ENCODE results near the gene IQCC.
"Not testable (repeated sequence)": the region's sequence is repeated elsewhere in the genome, so short reads cannot be mapped to it uniquely, and the experiment has no call there.

Gene IQCC

GRCh38 chr1:32205401-32206370 is at the start of gene IQCC:
TSS of gene IQCC (plus strand) at chr1:32205671. CDS start at chr1:32205682, 11 bp downstream.
- Histone ChIP-seq H3K4me1 (ENCODE audit: control insufficient read depth in 1 of 2, insufficient read depth in 2 of 2, low read length in 2 of 2) (peaks cover 7 to 32% of the 10 kb centered on the region in 2 donors), H3K27ac (ENCODE audit: low read length) (no peak within 1 kb of the TSS), H3K27me3 (ENCODE audit: low read depth, low read length) (no peaks in the 10 kb centered on the region), H3K36me3 (ENCODE audit: control insufficient read depth in 1 of 2, insufficient read depth in 2 of 2, low read length in 2 of 2) (no peaks in the 10 kb centered on the region), H3K4me3 (ENCODE audit: low read depth in 1 of 2, low read length in 2 of 2) (peak within 1 kb of the TSS; percentile 74 to 79), H3K9me3 (ENCODE audit: control insufficient read depth in 1 of 2, low read length in 2 of 2) (no peaks in the 10 kb centered on the region)

DNA sequence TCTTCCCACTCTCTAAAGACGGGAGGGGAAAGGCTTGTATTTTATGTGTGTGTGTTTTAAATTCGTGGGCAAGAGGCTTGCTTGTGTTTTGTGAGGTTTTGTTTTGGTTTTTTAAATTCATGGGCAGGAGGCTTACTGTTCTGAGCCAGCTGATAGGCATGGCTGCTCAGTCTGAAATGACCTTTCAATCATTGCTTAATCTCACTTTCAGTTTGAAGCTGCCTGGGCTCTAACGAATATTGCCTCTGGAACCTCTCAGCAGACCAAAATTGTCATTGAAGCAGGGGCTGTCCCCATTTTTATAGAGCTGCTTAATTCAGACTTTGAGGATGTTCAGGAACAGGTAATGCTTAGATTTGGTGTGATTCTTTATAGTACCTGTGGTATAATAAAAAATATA is 46.3 kb upstream of the IQCC start:
- Histone ChIP-seq H3K4me3 (ENCODE audit: low read depth in 1 of 2, low read length in 2 of 2) (no peak overlapping the region), H3K27me3 (ENCODE audit: low read depth, low read length) (no peaks in the 10 kb centered on the region), H3K27ac (ENCODE audit: low read length) (no peak overlapping the region), H3K9me3 (ENCODE audit: control insufficient read depth in 1 of 2, low read length in 2 of 2) (no peaks in the 10 kb centered on the region), H3K36me3 (ENCODE audit: control insufficient read depth in 1 of 2, insufficient read depth in 2 of 2, low read length in 2 of 2) (peaks cover 72 to 81% of the 10 kb centered on the region in 2 donors), H3K4me1 (ENCODE audit: control insufficient read depth in 1 of 2, insufficient read depth in 2 of 2, low read length in 2 of 2) (no peaks in the 10 kb centered on the region)

GRCh38 chr1:32163405-32163804 is 42.1 kb upstream of the IQCC start:
- Histone ChIP-seq H3K4me1 (ENCODE audit: control insufficient read depth in 1 of 2, insufficient read depth in 2 of 2, low read length in 2 of 2) (no peaks in the 10 kb centered on the region), H3K9me3 (ENCODE audit: control insufficient read depth in 1 of 2, low read length in 2 of 2) (no peaks in the 10 kb centered on the region), H3K27me3 (ENCODE audit: low read depth, low read length) (no peaks in the 10 kb centered on the region), H3K36me3 (ENCODE audit: control insufficient read depth in 1 of 2, insufficient read depth in 2 of 2, low read length in 2 of 2) (peaks cover 64 to 79% of the 10 kb centered on the region in 2 donors), H3K4me3 (ENCODE audit: low read depth in 1 of 2, low read length in 2 of 2) (no peak overlapping the region), H3K27ac (ENCODE audit: low read length) (no peak overlapping the region)

DNA sequence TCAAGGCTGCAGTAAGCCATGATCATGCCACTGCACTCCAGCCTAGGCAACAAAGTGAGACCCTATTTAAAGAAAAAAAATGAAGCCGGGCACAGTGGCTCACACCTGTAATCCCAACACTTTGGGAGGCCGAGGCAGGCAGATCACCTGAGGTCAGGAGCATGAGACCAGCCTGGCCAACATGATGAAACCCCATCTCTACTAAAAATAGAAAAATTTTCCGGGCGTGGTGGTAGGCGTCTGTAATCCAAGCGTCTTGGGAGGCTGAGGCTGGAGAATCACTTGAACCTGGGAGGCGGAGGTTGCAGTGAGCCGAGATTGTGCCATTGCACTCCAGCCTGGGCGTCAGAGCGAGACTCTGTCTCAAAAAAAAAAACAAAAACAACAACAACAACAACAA is 39.8 kb upstream of the IQCC start:
- H3K27ac ChIP-seq (ENCODE audit: low read length); H3K4me1 ChIP-seq (ENCODE audit: control insufficient read depth in 1 of 2, insufficient read depth in 2 of 2, low read length in 2 of 2); H3K9me3 ChIP-seq (ENCODE audit: control insufficient read depth in 1 of 2, low read length in 2 of 2); H3K27me3 ChIP-seq (ENCODE audit: low read depth, low read length); H3K4me3 ChIP-seq (ENCODE audit: low read depth in 1 of 2, low read length in 2 of 2): not testable (repeated sequence)
- peaks cover 59 to 74% of the 10 kb centered on the region in 2 donors for H3K36me3 ChIP-seq (ENCODE audit: control insufficient read depth in 1 of 2, insufficient read depth in 2 of 2, low read length in 2 of 2)

DNA sequence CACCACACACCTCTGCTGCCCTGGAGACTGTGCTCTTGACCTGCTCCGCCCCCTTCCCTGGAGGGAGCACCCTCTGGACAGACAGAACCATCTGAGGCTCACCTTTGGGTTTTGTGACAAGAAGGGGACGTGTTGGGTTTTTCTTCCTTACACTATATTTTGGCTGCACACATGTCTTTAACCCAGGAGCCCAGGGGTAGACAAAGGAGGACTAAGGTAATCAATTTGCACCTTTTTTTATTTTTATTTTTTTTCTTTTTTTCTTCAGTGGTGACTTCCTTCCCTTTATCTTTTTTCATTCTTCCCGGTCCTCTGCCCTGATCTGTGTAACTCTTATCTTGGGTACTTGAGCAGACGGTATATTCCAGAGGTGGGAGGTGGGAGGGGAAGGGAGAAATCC is 34.5 kb upstream of the IQCC start:
- peaks cover 58 to 70% of the 10 kb centered on the region in 2 donors for H3K36me3 ChIP-seq (ENCODE audit: control insufficient read depth in 1 of 2, insufficient read depth in 2 of 2, low read length in 2 of 2)

GRCh38 chr1:32172621-32173245 is 32.7 kb upstream of the IQCC start:
- Histone ChIP-seq H3K9me3 (ENCODE audit: control insufficient read depth in 1 of 2, low read length in 2 of 2) (no peaks in the 10 kb centered on the region), H3K27ac (ENCODE audit: low read length) (no peak overlapping the region), H3K4me3 (ENCODE audit: low read depth in 1 of 2, low read length in 2 of 2) (no peak overlapping the region), H3K27me3 (ENCODE audit: low read depth, low read length) (no peaks in the 10 kb centered on the region), H3K36me3 (ENCODE audit: control insufficient read depth in 1 of 2, insufficient read depth in 2 of 2, low read length in 2 of 2) (peaks cover 50 to 58% of the 10 kb centered on the region in 2 donors), H3K4me1 (ENCODE audit: control insufficient read depth in 1 of 2, insufficient read depth in 2 of 2, low read length in 2 of 2) (no peaks in the 10 kb centered on the region)

More for the DNA sequence above, 34.5 kb upstream of the IQCC start:
- H3K4me3 ChIP-seq (ENCODE audit: low read depth in 1 of 2, low read length in 2 of 2): no peak overlapping the region
- H3K4me1 ChIP-seq (ENCODE audit: control insufficient read depth in 1 of 2, insufficient read depth in 2 of 2, low read length in 2 of 2): no peaks in the 10 kb centered on the region
- no peak overlapping the region for H3K27ac ChIP-seq (ENCODE audit: low read length)
- no peaks in the 10 kb centered on the region for H3K9me3 ChIP-seq (ENCODE audit: control insufficient read depth in 1 of 2, low read length in 2 of 2)
- no peaks in the 10 kb centered on the region for H3K27me3 ChIP-seq (ENCODE audit: low read depth, low read length)

- Histone ChIP-seq H3K36me3 (ENCODE audit: control insufficient read depth in 1 of 2, insufficient read depth in 2 of 2, low read length in 2 of 2) (peaks cover 8 to 19% of the 10 kb centered on the region in 2 donors), H3K4me3 (ENCODE audit: low read depth in 1 of 2, low read length in 2 of 2) (peak overlapping the region; percentile 63 to 79), H3K27me3 (ENCODE audit: low read depth, low read length) (no peaks in the 10 kb centered on the region), H3K9me3 (ENCODE audit: control insufficient read depth in 1 of 2, low read length in 2 of 2) (no peaks in the 10 kb centered on the region), H3K4me1 (ENCODE audit: control insufficient read depth in 1 of 2, insufficient read depth in 2 of 2, low read length in 2 of 2) (peaks cover 16 to 22% of the 10 kb centered on the region in 2 donors), H3K27ac (ENCODE audit: low read length) (peak overlapping the region; percentile 93)
Measured at GRCh38 chr1:32178380-32179192, 26.9 kb upstream of the IQCC start.

- peaks cover 10 to 17% of the 10 kb centered on the region in 2 donors for H3K36me3 ChIP-seq (ENCODE audit: control insufficient read depth in 1 of 2, insufficient read depth in 2 of 2, low read length in 2 of 2)
- H3K27ac ChIP-seq (ENCODE audit: low read length): peak overlapping the region; percentile 93
- no peaks in the 10 kb centered on the region for H3K27me3 ChIP-seq (ENCODE audit: low read depth, low read length)
- H3K4me1 ChIP-seq (ENCODE audit: control insufficient read depth in 1 of 2, insufficient read depth in 2 of 2, low read length in 2 of 2): peaks cover 19 to 26% of the 10 kb centered on the region in 2 donors
- peak overlapping the region; percentile 63 to 79 for H3K4me3 ChIP-seq (ENCODE audit: low read depth in 1 of 2, low read length in 2 of 2)
- no peaks in the 10 kb centered on the region for H3K9me3 ChIP-seq (ENCODE audit: control insufficient read depth in 1 of 2, low read length in 2 of 2)
Measured at GRCh38 chr1:32179193-32179442, 26.4 kb upstream of the IQCC start.

DNA sequence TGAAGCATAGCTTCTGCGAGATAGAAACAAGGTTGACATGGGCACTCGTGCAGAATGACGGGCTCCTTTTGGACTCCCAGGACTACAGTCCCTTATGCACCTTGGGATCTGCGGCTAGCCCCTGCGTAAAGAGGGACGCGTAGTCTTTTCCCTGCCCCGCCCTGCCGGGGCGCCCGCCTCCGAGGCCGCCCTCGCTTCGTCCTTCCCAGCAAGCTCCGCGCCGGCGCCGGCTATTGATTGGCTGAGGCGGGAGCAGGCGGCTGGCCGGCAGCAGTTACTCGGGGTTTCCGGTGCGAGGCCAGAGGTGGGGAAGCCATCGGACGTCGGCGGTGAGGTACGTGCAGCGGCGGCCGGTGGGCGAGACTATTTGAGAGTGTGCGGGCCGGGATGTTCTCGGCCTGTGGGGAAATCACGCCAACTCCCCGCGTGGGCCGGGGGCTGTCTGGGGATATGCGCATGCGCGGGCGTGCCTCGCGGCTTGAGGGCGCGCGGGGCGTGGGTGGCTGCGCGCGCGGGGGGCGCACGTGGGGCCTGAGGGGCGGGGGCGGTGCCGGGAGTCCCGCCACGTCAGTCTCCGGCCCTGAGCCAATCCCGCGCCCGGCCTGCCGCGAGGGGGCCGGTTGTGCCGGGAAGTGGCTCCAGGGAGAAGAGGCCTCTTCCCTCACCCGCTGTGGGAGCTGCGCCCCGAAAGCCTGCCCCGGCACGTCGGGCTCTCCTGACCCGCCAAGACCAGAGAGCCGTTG is 25.9 kb upstream of the IQCC start, which contains the start of gene TXLNA:
Gene TXLNA (plus strand): TSS at position 233 of the 743 bp plus-strand sequence. CDS start 671 bp downstream, outside the sequence.
- peak within 1 kb of the TSS; percentile 79 to 82 for H3K4me3 ChIP-seq (ENCODE audit: low read depth in 1 of 2, low read length in 2 of 2)
- H3K9me3 ChIP-seq (ENCODE audit: control insufficient read depth in 1 of 2, low read length in 2 of 2): no peaks in the 10 kb centered on the region
- H3K36me3 ChIP-seq (ENCODE audit: control insufficient read depth in 1 of 2, insufficient read depth in 2 of 2, low read length in 2 of 2): peaks cover 14 to 19% of the 10 kb centered on the region in 2 donors
- H3K27me3 ChIP-seq (ENCODE audit: low read depth, low read length): no peaks in the 10 kb centered on the region
- H3K27ac ChIP-seq (ENCODE audit: low read length): peak within 1 kb of the TSS; percentile 93
- peaks cover 20 to 31% of the 10 kb centered on the region in 2 donors for H3K4me1 ChIP-seq (ENCODE audit: control insufficient read depth in 1 of 2, insufficient read depth in 2 of 2, low read length in 2 of 2)

DNA sequence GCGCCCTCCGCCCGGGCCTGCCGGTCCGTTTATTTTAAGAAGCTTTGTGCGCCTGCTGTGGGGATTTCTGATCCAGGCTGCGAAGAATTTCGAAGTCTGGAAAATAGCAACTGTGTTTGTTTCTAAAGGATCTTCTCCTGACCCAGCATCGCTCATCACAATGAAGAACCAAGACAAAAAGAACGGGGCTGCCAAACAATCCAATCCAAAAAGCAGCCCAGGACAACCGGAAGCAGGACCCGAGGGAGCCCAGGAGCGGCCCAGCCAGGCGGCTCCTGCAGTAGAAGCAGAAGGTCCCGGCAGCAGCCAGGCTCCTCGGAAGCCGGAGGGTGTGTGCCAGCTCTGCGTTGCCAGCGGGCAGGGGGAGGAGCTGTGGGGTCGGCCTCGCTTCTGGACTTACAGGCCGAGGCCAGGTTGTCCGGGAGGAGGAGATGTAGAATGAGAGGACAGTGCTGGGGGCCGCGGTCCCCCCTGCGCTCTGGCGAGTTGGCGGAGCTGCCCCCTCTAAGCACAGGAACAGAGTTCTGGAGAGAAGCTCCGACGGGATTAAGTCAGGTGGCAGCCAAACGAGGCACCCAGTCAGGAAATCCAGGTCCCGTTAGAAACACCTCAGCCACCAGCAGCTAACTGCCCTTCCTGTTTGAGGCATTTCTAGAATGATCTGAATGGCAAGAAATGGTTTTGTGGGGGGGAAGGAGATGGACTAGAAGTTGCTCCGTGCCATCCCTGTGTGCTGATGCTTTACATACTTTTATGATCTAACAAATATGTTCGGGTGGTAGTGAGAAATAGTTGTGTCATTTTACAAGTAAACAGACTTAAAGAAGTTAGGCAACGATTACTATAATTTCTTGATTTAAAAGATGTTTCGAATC is 25.0 kb upstream of the IQCC start:
- Histone ChIP-seq H3K9me3 (ENCODE audit: control insufficient read depth in 1 of 2, low read length in 2 of 2) (no peaks in the 10 kb centered on the region), H3K4me3 (ENCODE audit: low read depth in 1 of 2, low read length in 2 of 2) (peak overlapping the region; percentile 79 to 82), H3K27me3 (ENCODE audit: low read depth, low read length) (no peaks in the 10 kb centered on the region), H3K4me1 (ENCODE audit: control insufficient read depth in 1 of 2, insufficient read depth in 2 of 2, low read length in 2 of 2) (peaks cover 20 to 37% of the 10 kb centered on the region in 2 donors), H3K36me3 (ENCODE audit: control insufficient read depth in 1 of 2, insufficient read depth in 2 of 2, low read length in 2 of 2) (peaks cover 18 to 24% of the 10 kb centered on the region in 2 donors), H3K27ac (ENCODE audit: low read length) (peak overlapping the region; percentile 93)
